ENCODE results near the gene GCC2. TPM values are rescaled to one million over a fixed set of nuclear protein-coding genes. Genes with fewer than 3 reads are reported as not detected.

GCC2 gene, protein sequence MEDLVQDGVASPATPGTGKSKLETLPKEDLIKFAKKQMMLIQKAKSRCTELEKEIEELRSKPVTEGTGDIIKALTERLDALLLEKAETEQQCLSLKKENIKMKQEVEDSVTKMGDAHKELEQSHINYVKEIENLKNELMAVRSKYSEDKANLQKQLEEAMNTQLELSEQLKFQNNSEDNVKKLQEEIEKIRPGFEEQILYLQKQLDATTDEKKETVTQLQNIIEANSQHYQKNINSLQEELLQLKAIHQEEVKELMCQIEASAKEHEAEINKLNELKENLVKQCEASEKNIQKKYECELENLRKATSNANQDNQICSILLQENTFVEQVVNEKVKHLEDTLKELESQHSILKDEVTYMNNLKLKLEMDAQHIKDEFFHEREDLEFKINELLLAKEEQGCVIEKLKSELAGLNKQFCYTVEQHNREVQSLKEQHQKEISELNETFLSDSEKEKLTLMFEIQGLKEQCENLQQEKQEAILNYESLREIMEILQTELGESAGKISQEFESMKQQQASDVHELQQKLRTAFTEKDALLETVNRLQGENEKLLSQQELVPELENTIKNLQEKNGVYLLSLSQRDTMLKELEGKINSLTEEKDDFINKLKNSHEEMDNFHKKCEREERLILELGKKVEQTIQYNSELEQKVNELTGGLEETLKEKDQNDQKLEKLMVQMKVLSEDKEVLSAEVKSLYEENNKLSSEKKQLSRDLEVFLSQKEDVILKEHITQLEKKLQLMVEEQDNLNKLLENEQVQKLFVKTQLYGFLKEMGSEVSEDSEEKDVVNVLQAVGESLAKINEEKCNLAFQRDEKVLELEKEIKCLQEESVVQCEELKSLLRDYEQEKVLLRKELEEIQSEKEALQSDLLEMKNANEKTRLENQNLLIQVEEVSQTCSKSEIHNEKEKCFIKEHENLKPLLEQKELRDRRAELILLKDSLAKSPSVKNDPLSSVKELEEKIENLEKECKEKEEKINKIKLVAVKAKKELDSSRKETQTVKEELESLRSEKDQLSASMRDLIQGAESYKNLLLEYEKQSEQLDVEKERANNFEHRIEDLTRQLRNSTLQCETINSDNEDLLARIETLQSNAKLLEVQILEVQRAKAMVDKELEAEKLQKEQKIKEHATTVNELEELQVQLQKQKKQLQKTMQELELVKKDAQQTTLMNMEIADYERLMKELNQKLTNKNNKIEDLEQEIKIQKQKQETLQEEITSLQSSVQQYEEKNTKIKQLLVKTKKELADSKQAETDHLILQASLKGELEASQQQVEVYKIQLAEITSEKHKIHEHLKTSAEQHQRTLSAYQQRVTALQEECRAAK (N-terminal part only)
- 65.6 TPM for polyA plus RNA-seq

- H3K27me3 Mint-ChIP-seq = no peaks in the 10 kb centered on the region
- H3K36me3 Mint-ChIP-seq = peaks cover 4% of the 10 kb centered on the region
- peaks cover 0 to 3% (median 0%) of the 10 kb centered on the region in 3 donors for H3K9me3 Mint-ChIP-seq
- H3K27ac Mint-ChIP-seq = peak within 1 kb of the TSS; percentile 92 to 100 (median 99)
- peak within 1 kb of the TSS; percentile 92 to 99 (median 96) for H3K4me3 Mint-ChIP-seq
- peaks cover 15 to 31% (median 30%) of the 10 kb centered on the region in 3 donors for H3K4me1 Mint-ChIP-seq
Observed at GRCh38 chr2:108448678-108449409, at the start of gene GCC2. GCC2 (plus strand) TSS chr2:108449206; CDS start chr2:108449275, 69 bp downstream.

- Mint-ChIP-seq H3K4me3 (no peak overlapping the region), H3K9me3 (peaks cover 7 to 21% (median 12%) of the 10 kb centered on the region in 3 donors), H3K4me1 (peaks cover 0 to 1% (median 0%) of the 10 kb centered on the region in 3 donors), H3K27me3 (peaks cover 2% of the 10 kb centered on the region), H3K27ac (no peak overlapping the region), H3K36me3 (no peaks in the 10 kb centered on the region)
Observed at GRCh38 chr2:108399479-108399878, 49.5 kb upstream of the GCC2 start.

DNA sequence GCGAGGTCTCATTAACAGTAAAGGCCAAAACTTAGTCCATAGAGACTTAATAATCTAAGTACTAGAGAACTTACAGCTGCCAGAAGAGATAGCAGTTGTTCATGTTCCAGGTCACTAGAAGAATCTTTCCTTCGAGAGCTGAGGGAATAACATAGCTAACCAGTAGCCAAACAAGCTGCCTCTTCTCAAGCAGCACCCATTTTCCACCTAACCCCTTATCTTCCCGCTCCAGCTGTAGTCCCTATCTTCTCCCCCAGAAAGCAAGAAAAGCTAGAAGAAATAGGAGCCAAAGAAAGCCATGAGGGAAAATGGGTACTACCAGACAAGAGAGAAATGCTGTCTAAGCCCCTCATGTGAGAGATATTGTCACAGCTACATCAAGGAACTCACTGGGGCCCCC, 47.2 kb upstream of the GCC2 start:
- peaks cover 2% of the 10 kb centered on the region for H3K36me3 Mint-ChIP-seq
- H3K27ac Mint-ChIP-seq = no peak overlapping the region
- H3K27me3 Mint-ChIP-seq = peaks cover 2% of the 10 kb centered on the region
- peak overlapping the region in 1 of 4 donors; percentile 9 for H3K4me3 Mint-ChIP-seq
- peaks cover 0 to 1% (median 0%) of the 10 kb centered on the region in 3 donors for H3K4me1 Mint-ChIP-seq
- peaks cover 17 to 35% (median 18%) of the 10 kb centered on the region in 3 donors for H3K9me3 Mint-ChIP-seq

DNA sequence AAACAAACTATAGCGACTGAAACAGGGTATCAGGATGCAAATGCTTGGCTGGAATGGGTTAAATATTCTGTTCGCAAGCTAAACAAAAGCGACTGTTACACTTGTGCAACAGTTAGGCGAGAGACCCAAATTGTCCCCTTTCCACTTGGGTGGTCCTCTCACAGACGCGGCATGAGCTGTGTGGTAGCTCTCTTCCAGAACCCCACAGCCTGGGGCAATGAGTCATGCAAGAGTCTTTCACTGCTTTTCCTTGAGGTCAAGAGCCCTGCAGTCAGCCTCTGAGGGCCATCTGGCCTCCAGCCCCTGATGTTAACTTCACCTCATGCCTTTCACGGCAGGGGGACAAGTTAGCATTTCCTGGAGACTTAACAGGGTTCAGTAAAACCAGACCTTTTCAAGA, 45.5 kb upstream of the GCC2 start:
- H3K4me1 Mint-ChIP-seq = no peaks in the 10 kb centered on the region
- H3K9me3 Mint-ChIP-seq = peaks cover 16 to 31% (median 16%) of the 10 kb centered on the region in 3 donors
- H3K4me3 Mint-ChIP-seq = no peak overlapping the region
- peaks cover 2% of the 10 kb centered on the region for H3K36me3 Mint-ChIP-seq
- peaks cover 2% of the 10 kb centered on the region for H3K27me3 Mint-ChIP-seq
- H3K27ac Mint-ChIP-seq = no peak overlapping the region

- Mint-ChIP-seq H3K4me1 (no peaks in the 10 kb centered on the region), H3K4me3 (peak overlapping the region in 1 of 4 donors; percentile 58), H3K36me3 (peaks cover 6% of the 10 kb centered on the region), H3K27me3 (peaks cover 5% of the 10 kb centered on the region), H3K9me3 (peaks cover 12 to 22% (median 13%) of the 10 kb centered on the region in 3 donors), H3K27ac (no peak overlapping the region)
Observed at GRCh38 chr2:108404784-108405397, 44.1 kb upstream of the GCC2 start.

DNA sequence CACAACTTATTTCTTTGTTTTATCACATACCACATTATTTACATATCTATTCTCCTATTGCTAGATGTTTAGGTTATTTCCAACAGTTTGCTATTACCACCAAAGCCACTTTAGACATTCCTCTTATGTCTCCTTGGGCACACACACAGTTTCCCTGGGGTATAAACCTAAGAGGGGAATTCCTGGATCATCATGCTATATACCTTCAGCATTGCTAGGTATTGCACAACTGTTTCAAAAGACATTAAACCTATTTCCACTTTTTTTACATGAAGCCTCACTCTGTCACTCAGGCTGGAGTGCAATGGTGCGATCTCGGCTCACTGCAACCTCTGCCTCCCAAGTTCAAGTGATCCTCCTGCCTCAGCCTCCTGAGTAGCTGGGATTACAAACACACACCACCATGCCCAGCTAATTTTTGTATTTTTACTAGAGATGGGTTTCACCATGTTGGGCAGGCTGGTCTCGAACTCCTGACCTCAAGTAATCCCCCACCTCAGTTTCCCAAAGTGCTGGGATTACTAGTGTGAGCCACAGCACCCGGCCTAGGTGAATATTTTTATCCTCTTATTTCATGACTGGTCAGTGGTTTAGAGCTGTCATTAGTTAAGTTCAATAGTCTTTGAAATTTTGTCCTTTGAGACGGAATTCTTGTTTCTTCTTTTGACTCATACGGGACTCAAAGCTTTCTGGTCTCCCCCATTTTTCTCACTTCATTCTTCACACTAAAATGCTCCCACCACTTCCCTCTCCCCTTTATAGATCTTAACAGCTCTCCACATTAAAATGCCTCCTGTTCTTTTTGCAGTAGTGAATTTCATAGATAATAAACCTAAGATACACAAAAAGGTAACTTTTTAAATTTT, 40.9 kb upstream of the GCC2 start:
- H3K27ac Mint-ChIP-seq = no peak overlapping the region
- peaks cover 6% of the 10 kb centered on the region for H3K36me3 Mint-ChIP-seq
- peaks cover 3% of the 10 kb centered on the region for H3K27me3 Mint-ChIP-seq
- no peaks in the 10 kb centered on the region for H3K4me1 Mint-ChIP-seq
- no peak overlapping the region for H3K4me3 Mint-ChIP-seq
- peaks cover 10 to 18% (median 12%) of the 10 kb centered on the region in 3 donors for H3K9me3 Mint-ChIP-seq

DNA sequence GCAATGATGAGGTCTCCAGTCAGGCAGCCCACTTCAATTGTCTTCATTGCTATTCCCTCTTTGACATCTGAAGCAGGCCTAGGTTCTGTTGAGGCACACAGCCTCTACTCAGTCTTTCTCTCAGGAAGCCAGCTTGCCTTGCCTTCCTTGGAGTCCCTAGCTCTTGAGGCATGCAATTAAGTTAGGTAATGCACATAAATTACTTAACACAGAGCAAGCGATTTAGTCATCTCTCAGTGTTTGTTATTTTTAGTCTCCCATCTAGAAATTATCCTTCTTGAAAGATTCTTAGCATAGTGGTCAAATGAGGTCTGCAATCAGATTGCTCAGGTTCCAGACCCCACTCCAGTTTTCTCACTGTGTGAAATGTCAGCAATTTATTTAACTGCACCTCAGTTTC, 39.2 kb upstream of the GCC2 start:
- Mint-ChIP-seq H3K9me3 (peaks cover 6 to 12% (median 10%) of the 10 kb centered on the region in 3 donors), H3K4me3 (no peak overlapping the region), H3K4me1 (no peaks in the 10 kb centered on the region), H3K27ac (no peak overlapping the region), H3K36me3 (peaks cover 6% of the 10 kb centered on the region), H3K27me3 (peaks cover 6% of the 10 kb centered on the region)

GRCh38 chr2:108412995-108413710, 35.9 kb upstream of the GCC2 start:
- Mint-ChIP-seq H3K27ac (no peak overlapping the region), H3K4me3 (no peak overlapping the region), H3K4me1 (no peaks in the 10 kb centered on the region), H3K9me3 (peaks cover 0 to 2% (median 0%) of the 10 kb centered on the region in 3 donors), H3K27me3 (peaks cover 6% of the 10 kb centered on the region), H3K36me3 (peaks cover 4% of the 10 kb centered on the region)

DNA sequence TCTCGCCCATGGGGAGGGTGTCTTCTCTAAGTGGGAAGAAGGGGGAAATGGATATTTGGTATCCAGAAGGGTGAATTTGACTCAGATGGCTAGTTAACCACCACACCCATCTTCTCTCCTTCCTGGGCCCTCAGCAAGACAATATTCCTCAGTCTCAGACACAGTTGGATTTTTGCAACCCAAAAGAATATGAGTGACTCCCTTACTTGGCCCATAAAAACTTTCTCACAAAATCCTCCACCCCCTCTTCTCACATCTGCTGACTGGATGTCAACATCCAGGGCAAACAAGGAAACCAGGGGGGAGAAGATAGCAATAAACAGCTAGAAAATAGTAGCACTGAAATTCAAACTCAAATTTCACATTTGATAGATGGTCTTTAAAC, 35.3 kb upstream of the GCC2 start:
- peaks cover 0 to 2% (median 0%) of the 10 kb centered on the region in 3 donors for H3K9me3 Mint-ChIP-seq
- H3K4me3 Mint-ChIP-seq = no peak overlapping the region
- peaks cover 6% of the 10 kb centered on the region for H3K27me3 Mint-ChIP-seq
- H3K36me3 Mint-ChIP-seq = peaks cover 4% of the 10 kb centered on the region
- no peaks in the 10 kb centered on the region for H3K4me1 Mint-ChIP-seq
- no peak overlapping the region for H3K27ac Mint-ChIP-seq

GRCh38 chr2:108414256-108414876, 34.6 kb upstream of the GCC2 start:
- Mint-ChIP-seq H3K27me3 (peaks cover 3% of the 10 kb centered on the region), H3K9me3 (peaks cover 0 to 2% (median 0%) of the 10 kb centered on the region in 3 donors), H3K27ac (no peak overlapping the region), H3K4me3 (no peak overlapping the region), H3K4me1 (no peaks in the 10 kb centered on the region), H3K36me3 (peaks cover under 1% of the 10 kb centered on the region)

- Mint-ChIP-seq H3K4me3 (no peak overlapping the region), H3K9me3 (peaks cover 0 to 2% (median 0%) of the 10 kb centered on the region in 3 donors), H3K27me3 (peaks cover 3% of the 10 kb centered on the region), H3K36me3 (no peaks in the 10 kb centered on the region), H3K27ac (no peak overlapping the region), H3K4me1 (no peaks in the 10 kb centered on the region)
Observed at GRCh38 chr2:108414945-108415344, 34.1 kb upstream of the GCC2 start.

DNA sequence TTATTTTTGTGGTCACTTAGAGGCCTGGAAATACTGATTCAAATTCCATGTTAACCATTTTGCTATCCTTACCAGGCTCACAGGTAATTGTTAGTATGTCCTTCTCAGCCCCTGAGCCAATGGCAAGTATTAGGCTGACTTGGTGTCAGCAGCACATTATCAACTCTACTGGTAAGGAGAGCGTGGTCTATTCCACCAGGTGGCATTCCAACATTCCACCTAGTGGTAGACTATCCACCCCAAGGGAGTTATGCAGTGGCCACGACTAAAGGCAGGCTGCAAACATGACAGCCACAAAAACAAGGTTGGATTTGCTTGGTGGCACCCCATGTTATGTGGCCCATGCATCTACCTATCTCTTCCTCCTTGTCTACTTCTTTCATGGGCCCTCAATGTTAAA, 31.8 kb upstream of the GCC2 start:
- H3K36me3 Mint-ChIP-seq = no peaks in the 10 kb centered on the region
- no peak overlapping the region for H3K4me3 Mint-ChIP-seq
- H3K27ac Mint-ChIP-seq = no peak overlapping the region
- peaks cover 3% of the 10 kb centered on the region for H3K27me3 Mint-ChIP-seq
- H3K9me3 Mint-ChIP-seq = no peaks in the 10 kb centered on the region
- H3K4me1 Mint-ChIP-seq = no peaks in the 10 kb centered on the region

Measured in IgD-negative memory B cell (primary cell).